H9 (cell line): Measurements from ENCODE around the gene FANCC. TPM values are rescaled to one million over a fixed set of nuclear protein-coding genes. Genes with fewer than 3 reads are reported as not detected.

Experiments
- DNase-seq: peaks from one replicate; pipeline ENCODE4 v3.0.0-alpha.2; 2017
- H2AFZ ChIP-seq: one replicate; pipeline ENCODE4 v1.6.1; 2013; ENCODE audit warnings: mild to moderate bottlenecking, low read length, control low read depth, moderate library complexity
- H2AK5ac ChIP-seq: 2 replicates; pipeline ENCODE4 v1.6.1; 2013; ENCODE audit warnings: low read length, control low read depth, mixed read lengths; ENCODE audit not compliant: insufficient read length
- H2BK120ac ChIP-seq: one replicate; pipeline ENCODE4 v1.6.1; 2013; ENCODE audit warnings: low read depth, mild to moderate bottlenecking, low read length, control low read depth, inconsistent platforms; ENCODE audit not compliant: poor library complexity, severe bottlenecking
- H2BK12ac ChIP-seq: 2 replicates; pipeline ENCODE4 v1.6.1; 2013; ENCODE audit warnings: low read length, control low read depth, mixed read lengths, low read depth; ENCODE audit not compliant: insufficient read length
- H2BK15ac ChIP-seq: 2 replicates; pipeline ENCODE4 v1.6.1; 2013; ENCODE audit warnings: low read depth, low read length, control low read depth
- H2BK20ac ChIP-seq: one replicate; pipeline ENCODE4 v1.6.1; 2013; ENCODE audit warnings: low read depth, mild to moderate bottlenecking, low read length, control low read depth, inconsistent platforms; ENCODE audit not compliant: poor library complexity, severe bottlenecking
- H2BK5ac ChIP-seq: 2 replicates; pipeline ENCODE4 v1.6.1; 2013; ENCODE audit warnings: low read length, control low read depth, mixed read lengths; ENCODE audit not compliant: insufficient read length
- H3K14ac ChIP-seq: 2 replicates; pipeline ENCODE4 v1.6.1; 2013; ENCODE audit warnings: low read length, control low read depth; ENCODE audit not compliant: insufficient read depth
- H3K18ac ChIP-seq: 2 replicates; pipeline ENCODE4 v1.6.1; 2013; ENCODE audit warnings: low read depth, mild to moderate bottlenecking, mixed read lengths, low read length, control low read depth; ENCODE audit not compliant: insufficient read length
- H3K23ac ChIP-seq: 2 replicates; pipeline ENCODE4 v1.6.1; 2013; ENCODE audit warnings: low read length, control low read depth, mixed read lengths, low read depth; ENCODE audit not compliant: insufficient read length
- H3K23me2 ChIP-seq: 2 replicates; pipeline ENCODE4 v1.6.1; 2013; ENCODE audit warnings: low read depth, mild to moderate bottlenecking, mixed read lengths, low read length, control low read depth; ENCODE audit not compliant: insufficient read length, poor library complexity, severe bottlenecking
- H3K27ac ChIP-seq: 2 replicates; pipeline ENCODE4 v1.5.1; 2013; ENCODE audit warnings: low read length, control low read depth, mixed read lengths, low read depth; ENCODE audit not compliant: insufficient read length
- H3K27me3 ChIP-seq: 2 replicates; pipeline ENCODE4 v1.6.1; 2013; ENCODE audit warnings: low read length, control low read depth, inconsistent platforms; ENCODE audit not compliant: insufficient read depth
- H3K4ac ChIP-seq: 2 replicates; pipeline ENCODE4 v1.6.1; 2013; ENCODE audit warnings: low read depth, mild to moderate bottlenecking, control low read depth, inconsistent platforms, low read length, moderate library complexity
- H3K4me1 ChIP-seq: 2 replicates; pipeline ENCODE4 v1.6.1; 2013; ENCODE audit warnings: low read length, control low read depth, inconsistent platforms; ENCODE audit not compliant: insufficient read depth
- H3K4me2 ChIP-seq: 2 replicates; pipeline ENCODE4 v1.6.1; 2013; ENCODE audit warnings: low read length, control low read depth, mixed read lengths; ENCODE audit not compliant: insufficient read length, insufficient read depth
- H3K56ac ChIP-seq: 2 replicates; pipeline ENCODE4 v1.6.1; 2013; ENCODE audit warnings: low read depth, mild to moderate bottlenecking, mixed read lengths, low read length, control low read depth; ENCODE audit not compliant: insufficient read length
- H3K79me1 ChIP-seq: 2 replicates; pipeline ENCODE4 v1.6.1; 2013; ENCODE audit warnings: low read depth, mild to moderate bottlenecking, moderate library complexity, low read length, control low read depth, inconsistent platforms; ENCODE audit not compliant: insufficient read depth, poor library complexity, severe bottlenecking
- H3K79me2 ChIP-seq: 2 replicates; pipeline ENCODE4 v1.6.1; 2013; ENCODE audit warnings: low read length, control low read depth, inconsistent platforms; ENCODE audit not compliant: insufficient read depth
- H3K9ac ChIP-seq: 2 replicates; pipeline ENCODE4 v1.6.1; 2013; ENCODE audit warnings: low read length, control low read depth, mixed read lengths; ENCODE audit not compliant: insufficient read length; ENCODE audit errors: extremely low read depth
- H3K9me3 ChIP-seq: one replicate; pipeline ENCODE4 v1.6.1; 2013; ENCODE audit warnings: low read depth, low read length, inconsistent platforms; ENCODE audit not compliant: control insufficient read depth
- H3T11ph ChIP-seq: one replicate; pipeline ENCODE4 v1.6.1; 2013; ENCODE audit warnings: mild to moderate bottlenecking, low read length, control low read depth, inconsistent platforms
- H4K20me1 ChIP-seq: one replicate; pipeline ENCODE4 v1.6.1; 2013; ENCODE audit not compliant: control insufficient read depth, insufficient read length, insufficient read depth
- H4K5ac ChIP-seq: 2 replicates; pipeline ENCODE4 v1.6.1; 2013; ENCODE audit warnings: low read depth, mild to moderate bottlenecking, mixed read lengths, low read length, control low read depth; ENCODE audit not compliant: insufficient read length
- H4K8ac ChIP-seq: replicated peaks from 2 replicates; pipeline ENCODE4 v1.6.1; 2013; ENCODE audit warnings: low read length, control low read depth, mixed read lengths, low read depth; ENCODE audit not compliant: insufficient read length
- H4K91ac ChIP-seq: 2 replicates; pipeline ENCODE4 v1.6.1; 2013; ENCODE audit warnings: low read depth, mild to moderate bottlenecking, moderate library complexity, mixed read lengths, low read length, control low read depth; ENCODE audit not compliant: insufficient read length
- H3K27ac Mint-ChIP-seq, 3 experiments: 2 replicates in 2 of 3; 3 replicates in 1 of 3; pipeline ENCODE4 v1.8.0; 2020 to 2021; ENCODE audit warnings: mixed read lengths in 3 of 3, mild to moderate bottlenecking in 1 of 3, moderate library complexity in 1 of 3
- H3K27me3 Mint-ChIP-seq: 2 replicates; pipeline ENCODE4 v1.8.0; 2021; ENCODE audit warnings: low read depth, mild to moderate bottlenecking, moderate library complexity, mixed read lengths
- H3K36me3 Mint-ChIP-seq, 3 experiments: 2 replicates in 2 of 3; 3 replicates in 1 of 3; pipeline ENCODE4 v1.8.0; 2020 to 2021; ENCODE audit warnings: low read depth in 3 of 3, mixed read lengths in 3 of 3; ENCODE audit not compliant: insufficient read depth in 1 of 3
- H3K4me1 Mint-ChIP-seq, 2 experiments: 2 replicates each; pipeline ENCODE4 v1.8.0; 2020; ENCODE audit warnings: mixed read lengths in 2 of 2
- H3K4me3 Mint-ChIP-seq, 2 experiments: 2 replicates in 1 of 2; 3 replicates in 1 of 2; pipeline ENCODE4 v1.8.0; 2020 to 2021; ENCODE audit warnings: mild to moderate bottlenecking in 2 of 2, mixed read lengths in 2 of 2, moderate library complexity in 1 of 2
- H3K9me3 Mint-ChIP-seq, 2 experiments: 2 replicates in 1 of 2; 3 replicates in 1 of 2; pipeline ENCODE4 v1.8.0; 2020; ENCODE audit warnings: mild to moderate bottlenecking in 2 of 2, mixed read lengths in 2 of 2, moderate library complexity in 1 of 2
- WGBS: extraction: QIAGEN DNeasy Blood & Tissue Kit; methylation state at CpG from one replicate; pipeline ENCODE4 v1.1.7; 2013; ENCODE audit warnings: missing lambda C conversion rate, low lambda C conversion rate, mixed read lengths; ENCODE audit not compliant: insufficient read length; ENCODE audit errors: extremely low coverage; 5-methylcytosine and 5-hydroxymethylcytosine counted together
- total RNA-seq: library from RNA; stranded (reverse); gene quantifications from 2 replicates; pipeline ENCODE4 v1.2.1, GENCODE V29; 2021
- TF ChIP-seq, protein P1 (sequence below): fragments of 200-600 bp; sonication (generic); conservative IDR thresholded peaks from 3 replicates; pipeline ENCODE4 v1.8.0; 2021; ENCODE audit warnings: antibody characterized with exemption, mild to moderate bottlenecking

The FANCC gene
- total RNA-seq, 1 experiment from 2014 or later = 14.6 TPM

DNA sequence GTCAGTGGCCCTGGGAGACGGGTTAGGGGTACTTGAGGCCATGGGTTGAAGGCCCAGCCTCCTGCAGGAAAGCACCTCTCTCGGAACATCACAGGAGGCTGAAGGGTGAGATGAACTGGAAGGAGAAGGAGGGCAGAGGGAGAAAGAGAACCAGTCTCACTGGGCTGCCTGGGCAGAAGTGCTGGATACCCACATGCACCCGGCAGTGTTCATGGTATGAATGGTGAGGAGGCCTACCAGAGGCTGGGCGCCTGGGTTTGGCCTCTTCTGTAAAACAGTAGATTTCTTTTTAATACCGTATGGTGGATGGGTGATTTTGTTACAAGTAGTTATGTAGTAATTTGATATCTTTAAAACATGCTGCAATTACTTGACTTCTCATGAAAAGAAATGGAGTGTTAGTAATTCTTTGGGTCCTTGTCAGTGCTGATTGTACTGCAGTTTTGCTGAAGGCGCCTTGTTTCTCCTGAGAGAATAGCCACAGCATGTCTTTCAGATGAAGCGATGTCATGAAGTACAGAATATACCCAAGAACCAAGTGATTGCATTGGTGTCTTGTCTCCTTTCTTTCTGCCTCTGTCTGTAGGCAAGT is 258.6 kb downstream of the FANCC start:
- H3K4me2 ChIP-seq = no peak overlapping the region
- H3K9me3 ChIP-seq = no peaks in the 10 kb centered on the region
- H2AFZ ChIP-seq = no peak overlapping the region
- H3K56ac ChIP-seq = no peak overlapping the region
- no peak overlapping the region for H2BK12ac ChIP-seq
- H3K79me1 ChIP-seq = no peaks in the 10 kb centered on the region
- no peak overlapping the region for H3K18ac ChIP-seq
- no peak overlapping the region for H4K5ac ChIP-seq
- H3K9me3 Mint-ChIP-seq = no peaks in the 10 kb centered on the region
- no peak overlapping the region for H3K4ac ChIP-seq
- H2BK120ac ChIP-seq = no peak overlapping the region
- H3K23ac ChIP-seq = no peak overlapping the region
- peaks cover 2% of the 10 kb centered on the region; the same call in 1 of the 2 replicates for H3K4me1 ChIP-seq
- H3K9ac ChIP-seq = no peak overlapping the region
- H4K20me1 ChIP-seq = no peaks in the 10 kb centered on the region
- no peaks in the 10 kb centered on the region for H3K27me3 Mint-ChIP-seq
- no peak overlapping the region; the same call in 1 of the 2 replicates for H3K14ac ChIP-seq
- H2BK5ac ChIP-seq = no peak overlapping the region
- H3K23me2 ChIP-seq = no peaks in the 10 kb centered on the region
- no peak overlapping the region for H2BK20ac ChIP-seq
- TF ChIP-seq, protein P1, sequence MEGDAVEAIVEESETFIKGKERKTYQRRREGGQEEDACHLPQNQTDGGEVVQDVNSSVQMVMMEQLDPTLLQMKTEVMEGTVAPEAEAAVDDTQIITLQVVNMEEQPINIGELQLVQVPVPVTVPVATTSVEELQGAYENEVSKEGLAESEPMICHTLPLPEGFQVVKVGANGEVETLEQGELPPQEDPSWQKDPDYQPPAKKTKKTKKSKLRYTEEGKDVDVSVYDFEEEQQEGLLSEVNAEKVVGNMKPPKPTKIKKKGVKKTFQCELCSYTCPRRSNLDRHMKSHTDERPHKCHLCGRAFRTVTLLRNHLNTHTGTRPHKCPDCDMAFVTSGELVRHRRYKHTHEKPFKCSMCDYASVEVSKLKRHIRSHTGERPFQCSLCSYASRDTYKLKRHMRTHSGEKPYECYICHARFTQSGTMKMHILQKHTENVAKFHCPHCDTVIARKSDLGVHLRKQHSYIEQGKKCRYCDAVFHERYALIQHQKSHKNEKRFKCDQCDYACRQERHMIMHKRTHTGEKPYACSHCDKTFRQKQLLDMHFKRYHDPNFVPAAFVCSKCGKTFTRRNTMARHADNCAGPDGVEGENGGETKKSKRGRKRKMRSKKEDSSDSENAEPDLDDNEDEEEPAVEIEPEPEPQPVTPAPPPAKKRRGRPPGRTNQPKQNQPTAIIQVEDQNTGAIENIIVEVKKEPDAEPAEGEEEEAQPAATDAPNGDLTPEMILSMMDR = no peak
- WGBS = no CpG with 5 or more reads among the region's 7 CpGs
- H2BK15ac ChIP-seq = no peak overlapping the region
- H3K79me2 ChIP-seq = no peaks in the 10 kb centered on the region
- H3T11ph ChIP-seq = no peak overlapping the region
- no peak overlapping the region for H3K27ac Mint-ChIP-seq
- H4K8ac ChIP-seq = no peak overlapping the region
- peaks cover 0 to 5% (median 2%) of the 10 kb centered on the region in 3 experiments; a peak in 4 of 7 replicates for H3K36me3 Mint-ChIP-seq
- H3K27ac ChIP-seq = no peak overlapping the region
- DNase-seq = no peak
- no peak overlapping the region for H2AK5ac ChIP-seq
- peaks cover 26 to 50% of the 10 kb centered on the region in 2 experiments for H3K4me1 Mint-ChIP-seq
- no peak overlapping the region for H3K4me3 Mint-ChIP-seq
- H4K91ac ChIP-seq = no peak overlapping the region
- H3K27me3 ChIP-seq = no peaks in the 10 kb centered on the region
